Adrenal gland (tissue), 12 donors: ENCODE results near the gene PARVB. TPM values are rescaled to one million over a fixed set of nuclear protein-coding genes. Genes with fewer than 3 reads are reported as not detected.
A peak's percentile ranks its signal among the peaks of the same experiment; 100 is the strongest.

Experiments used
- DNase-seq, 7 donors: peaks; one replicate each; pipeline ENCODE4 v3.0.0-alpha.2; 2019 to 2020
- H3K27ac ChIP-seq, 5 donors: fragments of 200-600 bp; sonication (generic) in 4 of 5; 1 replicate in 3 of 5; 2 replicates in 2 of 5; pipeline versions ENCODE4 v1.5.1 to v1.8.0; 2016 to 2020; ENCODE audit warnings: mild to moderate bottlenecking in 1 of 5
- H3K27me3 ChIP-seq: fragments of 200-600 bp; 2 replicates; pipeline ENCODE4 v1.8.0; 2021
- H3K36me3 ChIP-seq, 2 donors: fragments of 200-600 bp; replicated peaks in 1 of 2; 1 replicate in 1 of 2; 2 replicates in 1 of 2; pipeline versions ENCODE4 v1.5.1 to v1.8.0; 2018 to 2022
- H3K4me1 ChIP-seq, 2 donors: fragments of 200-600 bp; replicated peaks in 1 of 2; 1 replicate in 1 of 2; 2 replicates in 1 of 2; pipeline versions ENCODE4 v1.5.1 to v1.8.0; 2018 to 2021
- H3K4me3 ChIP-seq, 4 donors: fragments of 200-600 bp; sonication (generic) in 3 of 4; one replicate each; pipeline ENCODE4 v1.5.1; 2016 to 2018
- H3K9me3 ChIP-seq, 3 donors: fragments of 200-600 bp; sonication (generic) in 1 of 3; replicated peaks in 1 of 3; 1 replicate in 2 of 3; 2 replicates in 1 of 3; pipeline versions ENCODE4 v1.5.1 to v1.8.0; 2016 to 2021
- CTCF ChIP-seq, 6 experiments: fragments of 450-650 bp in 4 of 6; fragments of 200-600 bp in 2 of 6; sonication (generic) in 1 of 6; IDR thresholded peaks; 1 replicate in 5 of 6; 2 replicates in 1 of 6; pipeline versions ENCODE4 v1.5.1 to v1.8.0; 2016 to 2021; ENCODE audit warnings: antibody characterized with exemption in 6 of 6, mild to moderate bottlenecking in 2 of 6, moderate library complexity in 1 of 6
- POLR2A ChIP-seq, 2 donors: fragments of 450-650 bp; IDR thresholded peaks; one replicate each; pipeline ENCODE4 v1.6.1; 2017; ENCODE audit warnings: antibody characterized with exemption in 2 of 2, mild to moderate bottlenecking in 2 of 2, moderate library complexity in 1 of 2
- WGBS, 4 donors: extraction: QIAGEN DNeasy Blood & Tissue Kit in 2 of 4; methylation state at CpG; one replicate each; pipeline versions ENCODE4 v1.1.5 to v1.1.7; 2013 to 2017; 5-methylcytosine and 5-hydroxymethylcytosine counted together
- intact Hi-C, 2 donors: fragments of 100-400 bp; cut with DNase I; formaldehyde crosslinking; loops; one replicate each; pipeline versions ENCODE4 v1.14.1 to v1.15.0; 2022 to 2023
- polyA plus RNA-seq, 3 donors: library from polyadenylated mRNA; stranded (reverse); fragments of 200-250 nt in 2 of 3; fragments of 350-450 nt in 1 of 3; fragmentation: Illumina TruSeq in 1 of 3; extraction: RNeasy Lipid Tissue Mini Kit (QIAGEN cat#74804) in 1 of 3; gene quantifications; one replicate each; pipeline ENCODE4 v1.2.3, GENCODE V29; 2013 to 2014
- total RNA-seq, 9 donors: library from RNA; depleted of rRNA in 4 of 9; stranded (reverse); fragments of >200 nt in 4 of 9; fragments of 120-200 nt in 1 of 9; fragmentation: NEBNext Ultra II Directional in 1 of 9; extraction: Animal tissue kit (Norgen Biotek cat#: 25700) in 1 of 9; gene quantifications; one replicate each; pipeline versions ENCODE4 v1.1.0 to v1.2.4, GENCODE V29; 2013 to 2023
- donor health status: healthy with polysubstance abuse.
- donor health status: Bipolar disorder and iron deficiency.
- donor health status: DM: yes; HTN: yes; CAD: no.
- donor health status: DM: no; HTN: no; CAD: no.
- donor health status: DM: no; HTN: no; CAD: no.
- donor health status: DM: yes; HTN: yes; CAD: no.

The PARVB gene
- total and polyA plus RNA-seq, 12 donors: 16.9 to 77.6 (median 45.9) TPM

- no peak for TF ChIP-seq POLR2A (IDR thresholded peaks at IDR 0.05)
- no peak for TF ChIP-seq CTCF (IDR thresholded peaks at IDR 0.05)
- Histone ChIP-seq H3K4me3 (no peak overlapping the region), H3K36me3 (no peaks in the 10 kb centered on the region), H3K27ac (peak overlapping the region in 2 of 5 donors; percentile 17 to 60), H3K9me3 (no peaks in the 10 kb centered on the region), H3K27me3 (no peaks in the 10 kb centered on the region), H3K4me1 (no peaks in the 10 kb centered on the region)
- WGBS, 4 donors: 43 to 59% (median 51%) methylated on average over 12 of the region's 12 CpGs
- intact Hi-C loops: no loop called here
- DNase-seq: peak in 4 of 7 donors; percentile 9 to 37 (median 22)
Observed at GRCh38 chr22:44211946-44212930, 188.1 kb downstream of the PARVB start.

GRCh38 chr22:44212936-44213335 lies 188.8 kb downstream of the PARVB start:
- H3K4me3 ChIP-seq: no peak overlapping the region
- 89 to 100% (median 99%) methylated on average over 1 of the region's 1 CpG for WGBS, 4 donors
- H3K27me3 ChIP-seq: no peaks in the 10 kb centered on the region
- intact Hi-C loops: no loop called here
- H3K9me3 ChIP-seq: no peaks in the 10 kb centered on the region
- H3K27ac ChIP-seq: no peak overlapping the region
- no peaks in the 10 kb centered on the region for H3K36me3 ChIP-seq
- TF ChIP-seq POLR2A (IDR thresholded peaks at IDR 0.05): no peak
- H3K4me1 ChIP-seq: no peaks in the 10 kb centered on the region
- peak in 1 of 7 donors; percentile 3 for DNase-seq

- H3K4me3 ChIP-seq: no peak overlapping the region
- no peaks in the 10 kb centered on the region for H3K36me3 ChIP-seq
- H3K27ac ChIP-seq: no peak overlapping the region
- DNase-seq: no peak
- no peak for TF ChIP-seq POLR2A (IDR thresholded peaks at IDR 0.05)
- no peak for TF ChIP-seq CTCF (IDR thresholded peaks at IDR 0.05)
- no peaks in the 10 kb centered on the region for H3K27me3 ChIP-seq
- intact Hi-C loops: no loop called here
- no peaks in the 10 kb centered on the region for H3K9me3 ChIP-seq
- 81 to 94% (median 90%) methylated on average over 3 of the region's 3 CpGs for WGBS, 4 donors
- no peaks in the 10 kb centered on the region for H3K4me1 ChIP-seq
Observed at GRCh38 chr22:44213489-44214043, 189.5 kb downstream of the PARVB start.

GRCh38 chr22:44214187-44214586 lies 190.1 kb downstream of the PARVB start:
- intact Hi-C loops: no loop called here
- WGBS, 4 donors: 91 to 100% (median 96%) methylated on average over 1 to 3 of the region's 3 CpGs
- Histone ChIP-seq H3K36me3 (no peaks in the 10 kb centered on the region), H3K4me3 (no peak overlapping the region), H3K4me1 (no peaks in the 10 kb centered on the region), H3K9me3 (no peaks in the 10 kb centered on the region), H3K27me3 (no peaks in the 10 kb centered on the region), H3K27ac (no peak overlapping the region)
- DNase-seq: peak in 2 of 7 donors; percentile 13 to 25
- no peak for TF ChIP-seq POLR2A (IDR thresholded peaks at IDR 0.05)
- TF ChIP-seq CTCF (IDR thresholded peaks at IDR 0.05): no peak
